Measurements from ENCODE around the gene BTBD18.

The BTBD18 gene

DNA sequence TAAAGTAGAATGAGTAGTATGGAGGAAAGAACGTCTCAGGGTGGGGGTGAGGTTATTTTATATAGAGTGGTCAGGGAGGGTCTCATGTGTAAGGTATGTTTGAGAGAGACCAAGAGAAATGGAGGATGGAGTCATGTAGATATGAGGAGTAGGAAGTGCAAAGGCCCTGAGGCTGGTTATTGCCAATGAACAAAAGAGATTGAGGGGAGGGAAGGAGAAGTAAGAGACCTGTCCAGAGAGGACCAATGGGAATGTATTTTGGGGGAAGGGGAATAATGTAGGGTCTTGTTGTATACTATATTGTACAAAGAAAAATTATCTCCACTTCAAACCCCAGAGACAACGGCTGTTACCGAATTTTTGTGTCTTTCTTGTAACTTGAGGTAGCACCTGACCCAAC lies 19.7 kb upstream of the BTBD18 start:
- TF ChIP-seq YY1 (IDR thresholded peaks at IDR 0.05; ENCODE audit: low read depth) (no peak), NFIC (IDR thresholded peaks at IDR 0.05) (no peak), EP300 (IDR thresholded peaks at IDR 0.05; ENCODE audit: borderline replicate concordance) (no peak), TEAD4 (IDR thresholded peaks at IDR 0.05) (no peak), EGR1 (IDR thresholded peaks at IDR 0.05) (no peak), TAF1 (IDR thresholded peaks at IDR 0.05; ENCODE audit: low read depth) (no peak), ZBTB7A (IDR thresholded peaks at IDR 0.05; ENCODE audit: low read depth) (no peak), CEBPB (IDR thresholded peaks at IDR 0.05) (no peak), CREB1 (IDR thresholded peaks at IDR 0.05; ENCODE audit: low read depth) (no peak), FOXM1 (IDR thresholded peaks at IDR 0.05; ENCODE audit: borderline replicate concordance, low read depth) (no peak), RAD21 (IDR thresholded peaks at IDR 0.05; ENCODE audit: low read depth) (no peak), TCF12 (IDR thresholded peaks at IDR 0.05; ENCODE audit: low read depth) (no peak)
- TF ChIP-seq, protein P1, sequence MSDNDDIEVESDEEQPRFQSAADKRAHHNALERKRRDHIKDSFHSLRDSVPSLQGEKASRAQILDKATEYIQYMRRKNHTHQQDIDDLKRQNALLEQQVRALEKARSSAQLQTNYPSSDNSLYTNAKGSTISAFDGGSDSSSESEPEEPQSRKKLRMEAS (IDR thresholded peaks at IDR 0.05): no peak
- TF ChIP-seq, protein P2, sequence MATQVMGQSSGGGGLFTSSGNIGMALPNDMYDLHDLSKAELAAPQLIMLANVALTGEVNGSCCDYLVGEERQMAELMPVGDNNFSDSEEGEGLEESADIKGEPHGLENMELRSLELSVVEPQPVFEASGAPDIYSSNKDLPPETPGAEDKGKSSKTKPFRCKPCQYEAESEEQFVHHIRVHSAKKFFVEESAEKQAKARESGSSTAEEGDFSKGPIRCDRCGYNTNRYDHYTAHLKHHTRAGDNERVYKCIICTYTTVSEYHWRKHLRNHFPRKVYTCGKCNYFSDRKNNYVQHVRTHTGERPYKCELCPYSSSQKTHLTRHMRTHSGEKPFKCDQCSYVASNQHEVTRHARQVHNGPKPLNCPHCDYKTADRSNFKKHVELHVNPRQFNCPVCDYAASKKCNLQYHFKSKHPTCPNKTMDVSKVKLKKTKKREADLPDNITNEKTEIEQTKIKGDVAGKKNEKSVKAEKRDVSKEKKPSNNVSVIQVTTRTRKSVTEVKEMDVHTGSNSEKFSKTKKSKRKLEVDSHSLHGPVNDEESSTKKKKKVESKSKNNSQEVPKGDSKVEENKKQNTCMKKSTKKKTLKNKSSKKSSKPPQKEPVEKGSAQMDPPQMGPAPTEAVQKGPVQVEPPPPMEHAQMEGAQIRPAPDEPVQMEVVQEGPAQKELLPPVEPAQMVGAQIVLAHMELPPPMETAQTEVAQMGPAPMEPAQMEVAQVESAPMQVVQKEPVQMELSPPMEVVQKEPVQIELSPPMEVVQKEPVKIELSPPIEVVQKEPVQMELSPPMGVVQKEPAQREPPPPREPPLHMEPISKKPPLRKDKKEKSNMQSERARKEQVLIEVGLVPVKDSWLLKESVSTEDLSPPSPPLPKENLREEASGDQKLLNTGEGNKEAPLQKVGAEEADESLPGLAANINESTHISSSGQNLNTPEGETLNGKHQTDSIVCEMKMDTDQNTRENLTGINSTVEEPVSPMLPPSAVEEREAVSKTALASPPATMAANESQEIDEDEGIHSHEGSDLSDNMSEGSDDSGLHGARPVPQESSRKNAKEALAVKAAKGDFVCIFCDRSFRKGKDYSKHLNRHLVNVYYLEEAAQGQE (IDR thresholded peaks at IDR 0.05; ENCODE audit: low read depth): no peak
- TF ChIP-seq, protein P3, sequence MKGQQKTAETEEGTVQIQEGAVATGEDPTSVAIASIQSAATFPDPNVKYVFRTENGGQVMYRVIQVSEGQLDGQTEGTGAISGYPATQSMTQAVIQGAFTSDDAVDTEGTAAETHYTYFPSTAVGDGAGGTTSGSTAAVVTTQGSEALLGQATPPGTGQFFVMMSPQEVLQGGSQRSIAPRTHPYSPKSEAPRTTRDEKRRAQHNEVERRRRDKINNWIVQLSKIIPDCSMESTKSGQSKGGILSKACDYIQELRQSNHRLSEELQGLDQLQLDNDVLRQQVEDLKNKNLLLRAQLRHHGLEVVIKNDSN (IDR thresholded peaks at IDR 0.05): no peak

DNA sequence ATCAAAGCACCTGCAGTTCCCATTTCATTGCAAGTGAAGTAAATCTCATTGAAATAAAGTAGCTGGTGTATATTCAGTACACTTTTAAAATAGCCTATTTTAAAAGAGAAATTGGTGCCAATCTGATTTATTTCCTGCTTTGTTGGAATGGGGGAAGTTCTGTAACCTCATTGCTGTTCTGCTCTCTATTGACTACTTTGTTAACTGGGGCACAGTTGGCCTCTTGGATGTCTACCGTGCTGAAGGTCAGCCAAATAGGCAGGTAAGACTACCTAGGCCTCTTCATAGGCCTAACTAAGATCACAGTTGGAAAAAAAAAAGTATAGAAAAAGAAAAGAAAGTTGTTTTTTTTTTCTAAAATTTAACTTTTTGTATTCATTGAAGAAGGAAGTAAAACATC lies 19.2 kb upstream of the BTBD18 start:
- TF ChIP-seq ZBTB7A (IDR thresholded peaks at IDR 0.05; ENCODE audit: low read depth): no peak
- no peak for TF ChIP-seq EGR1 (IDR thresholded peaks at IDR 0.05)
- no peak for TF ChIP-seq NFIC (IDR thresholded peaks at IDR 0.05)
- no peak for TF ChIP-seq TCF12 (IDR thresholded peaks at IDR 0.05; ENCODE audit: low read depth)
- TF ChIP-seq RAD21 (IDR thresholded peaks at IDR 0.05; ENCODE audit: low read depth): no peak

DNA sequence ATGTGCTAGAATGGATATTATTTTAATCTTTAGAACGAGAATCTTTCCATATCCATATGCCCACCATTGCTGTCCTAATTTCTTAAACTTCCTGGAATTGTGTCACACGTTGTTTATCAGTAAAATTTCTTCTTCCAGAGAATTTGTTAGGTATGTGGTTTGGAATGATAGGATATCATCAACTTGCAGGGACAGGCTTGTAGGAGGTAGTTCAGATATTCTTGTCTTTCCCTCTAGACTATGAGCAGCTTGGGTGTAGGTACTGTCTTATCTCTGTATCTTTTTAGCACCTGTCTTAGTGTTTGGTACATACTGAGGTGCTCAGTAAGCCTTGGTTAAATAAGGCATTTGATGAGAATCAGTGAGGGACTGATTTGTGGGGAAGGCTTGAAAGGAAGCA lies 13.4 kb upstream of the BTBD18 start:
- TF ChIP-seq TCF12 (IDR thresholded peaks at IDR 0.05; ENCODE audit: low read depth) (no peak), CREB1 (IDR thresholded peaks at IDR 0.05; ENCODE audit: low read depth) (no peak), TEAD4 (IDR thresholded peaks at IDR 0.05) (no peak), TAF1 (IDR thresholded peaks at IDR 0.05; ENCODE audit: low read depth) (no peak), YY1 (IDR thresholded peaks at IDR 0.05; ENCODE audit: low read depth) (no peak), RAD21 (IDR thresholded peaks at IDR 0.05; ENCODE audit: low read depth) (no peak), EP300 (IDR thresholded peaks at IDR 0.05; ENCODE audit: borderline replicate concordance) (no peak), FOXM1 (IDR thresholded peaks at IDR 0.05; ENCODE audit: borderline replicate concordance, low read depth) (no peak), NFIC (IDR thresholded peaks at IDR 0.05) (no peak), ZBTB7A (IDR thresholded peaks at IDR 0.05; ENCODE audit: low read depth) (no peak), EGR1 (IDR thresholded peaks at IDR 0.05) (no peak), CEBPB (IDR thresholded peaks at IDR 0.05) (no peak)
- TF ChIP-seq, protein P2 (IDR thresholded peaks at IDR 0.05; ENCODE audit: low read depth): no peak
- TF ChIP-seq, protein P3 (IDR thresholded peaks at IDR 0.05): no peak
- TF ChIP-seq, protein P1 (IDR thresholded peaks at IDR 0.05): no peak

DNA sequence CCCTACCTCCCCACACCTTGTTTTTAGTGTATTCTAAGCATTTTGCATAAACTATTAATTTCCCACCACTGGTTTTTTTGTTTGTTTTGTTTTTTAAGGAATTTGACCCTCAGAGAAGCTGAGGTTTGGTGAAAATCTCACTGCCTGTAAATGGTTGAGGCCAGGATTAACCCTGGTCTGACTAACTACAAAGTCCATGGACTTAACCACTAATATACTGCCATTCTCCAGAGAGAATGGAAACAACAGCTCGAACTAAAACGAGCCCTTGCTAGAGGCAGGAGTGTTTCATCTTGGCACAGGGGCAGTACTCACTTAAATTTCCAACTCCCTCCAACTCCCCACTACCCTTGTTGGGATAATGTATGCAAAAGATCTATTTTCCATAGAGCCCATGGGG lies 12.9 kb upstream of the BTBD18 start:
- TF ChIP-seq RAD21 (IDR thresholded peaks at IDR 0.05; ENCODE audit: low read depth) (no peak), EP300 (IDR thresholded peaks at IDR 0.05; ENCODE audit: borderline replicate concordance) (no peak), YY1 (IDR thresholded peaks at IDR 0.05; ENCODE audit: low read depth) (no peak), FOXM1 (IDR thresholded peaks at IDR 0.05; ENCODE audit: borderline replicate concordance, low read depth) (no peak), NFIC (IDR thresholded peaks at IDR 0.05) (no peak), TAF1 (IDR thresholded peaks at IDR 0.05; ENCODE audit: low read depth) (no peak), ZBTB7A (IDR thresholded peaks at IDR 0.05; ENCODE audit: low read depth) (no peak)
- TF ChIP-seq, protein P1 (IDR thresholded peaks at IDR 0.05): no peak
- TF ChIP-seq, protein P3 (IDR thresholded peaks at IDR 0.05): no peak

DNA sequence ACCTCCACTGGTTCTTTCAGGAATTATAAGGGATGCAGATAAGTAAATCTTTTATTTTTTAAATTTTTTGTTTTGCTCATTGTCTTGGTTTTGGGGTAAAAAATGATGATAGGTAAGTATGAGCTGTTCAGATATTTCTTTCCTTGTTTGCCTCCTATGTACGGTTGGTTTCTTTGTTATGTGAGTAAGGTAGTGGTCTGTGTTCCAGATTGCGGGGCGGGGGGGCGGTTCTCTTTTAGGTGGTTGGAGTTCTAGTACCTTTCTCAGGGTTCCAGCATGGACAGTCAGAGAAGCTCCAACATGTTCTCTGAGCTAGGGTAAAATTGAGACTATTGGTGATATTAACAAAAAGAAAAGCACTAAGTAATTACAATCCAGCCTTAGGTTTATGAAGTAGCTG lies 12.4 kb upstream of the BTBD18 start:
- TF ChIP-seq, protein P1 (IDR thresholded peaks at IDR 0.05): no peak
- TF ChIP-seq TEAD4 (IDR thresholded peaks at IDR 0.05): no peak
- no peak for TF ChIP-seq TAF1 (IDR thresholded peaks at IDR 0.05; ENCODE audit: low read depth)
- no peak for TF ChIP-seq CEBPB (IDR thresholded peaks at IDR 0.05)
- TF ChIP-seq FOXM1 (IDR thresholded peaks at IDR 0.05; ENCODE audit: borderline replicate concordance, low read depth): no peak
- no peak for TF ChIP-seq YY1 (IDR thresholded peaks at IDR 0.05; ENCODE audit: low read depth)
- no peak for TF ChIP-seq ZBTB7A (IDR thresholded peaks at IDR 0.05; ENCODE audit: low read depth)

Data from Ishikawa (cell line).